ENCODE measurements around the gene DOCK9.

DOCK9 gene

GRCh38 chr13:98960606-98961502 lies 17.0 kb downstream of the DOCK9 start:
- Histone ChIP-seq H3K36me3 (no peaks in the 10 kb centered on the region), H3K9me3 (no peaks in the 10 kb centered on the region), H3K4me3 (no peak overlapping the region), H3K27ac (no peak overlapping the region), H3K27me3 (no peaks in the 10 kb centered on the region), H3K4me1 (peaks cover 0 to 33% (median 7%) of the 10 kb centered on the region in 4 donors)
- intact Hi-C loops (cut with DNase I; ENCODE audit: low total_unique reads), result no loop called here
- TF ChIP-seq CTCF (IDR thresholded peaks at IDR 0.05), result no peak
- DNase-seq, result no peak

GRCh38 chr13:98959786-98960605 lies 17.9 kb downstream of the DOCK9 start:
- peaks cover 0 to 2% (median 0%) of the 10 kb centered on the region in 3 donors for H3K36me3 ChIP-seq
- H3K9me3 ChIP-seq, result no peaks in the 10 kb centered on the region
- H3K27me3 ChIP-seq, result no peaks in the 10 kb centered on the region
- H3K4me1 ChIP-seq, result peaks cover 0 to 33% (median 7%) of the 10 kb centered on the region in 4 donors
- no peak overlapping the region for H3K4me3 ChIP-seq
- H3K27ac ChIP-seq, result no peak overlapping the region
- intact Hi-C loops (cut with DNase I; ENCODE audit: low total_unique reads), result loop anchor here (2.0 kb wide), 1 partner anchor 23 kb away; no protein-coding TSS in a partner anchor
- TF ChIP-seq CTCF (IDR thresholded peaks at IDR 0.05), result no peak
- no peak for DNase-seq

GRCh38 chr13:98959291-98959690 lies 18.6 kb downstream of the DOCK9 start:
- Histone ChIP-seq H3K27ac (no peak overlapping the region), H3K36me3 (peaks cover 0 to 7% (median 2%) of the 10 kb centered on the region in 3 donors), H3K4me3 (no peak overlapping the region), H3K4me1 (peaks cover 0 to 33% (median 7%) of the 10 kb centered on the region in 4 donors), H3K27me3 (no peaks in the 10 kb centered on the region), H3K9me3 (no peaks in the 10 kb centered on the region)
- TF ChIP-seq CTCF (IDR thresholded peaks at IDR 0.05), result no peak
- intact Hi-C loops (cut with DNase I; ENCODE audit: low total_unique reads), result loop anchor here (2.0 kb wide), 1 partner anchor 24 kb away; no protein-coding TSS in a partner anchor
- no peak for DNase-seq

- no peak for DNase-seq
- peaks cover 0 to 25% (median 4%) of the 10 kb centered on the region in 4 donors for H3K4me1 ChIP-seq
Measured at GRCh38 chr13:98958443-98958794, 19.4 kb downstream of the DOCK9 start.

More at GRCh38 chr13:98958443-98958794, 19.4 kb downstream of the DOCK9 start:
- intact Hi-C loops (cut with DNase I; ENCODE audit: low total_unique reads), result loop anchor here (2.0 kb wide), 1 partner anchor 24 kb away; no protein-coding TSS in a partner anchor
- TF ChIP-seq CTCF (IDR thresholded peaks at IDR 0.05), result no peak
- H3K27me3 ChIP-seq, result no peaks in the 10 kb centered on the region
- H3K36me3 ChIP-seq, result peaks cover 0 to 7% (median 3%) of the 10 kb centered on the region in 3 donors
- H3K27ac ChIP-seq, result no peak overlapping the region
- H3K4me3 ChIP-seq, result no peak overlapping the region
- H3K9me3 ChIP-seq, result no peaks in the 10 kb centered on the region

All from tibial artery (tissue), 4 donors.